ENCODE data around the gene JARID2.
"Not testable (repeated sequence)": the region's sequence is repeated elsewhere in the genome, so short reads cannot be mapped to it uniquely, and the experiment has no call there.

Gene JARID2

DNA sequence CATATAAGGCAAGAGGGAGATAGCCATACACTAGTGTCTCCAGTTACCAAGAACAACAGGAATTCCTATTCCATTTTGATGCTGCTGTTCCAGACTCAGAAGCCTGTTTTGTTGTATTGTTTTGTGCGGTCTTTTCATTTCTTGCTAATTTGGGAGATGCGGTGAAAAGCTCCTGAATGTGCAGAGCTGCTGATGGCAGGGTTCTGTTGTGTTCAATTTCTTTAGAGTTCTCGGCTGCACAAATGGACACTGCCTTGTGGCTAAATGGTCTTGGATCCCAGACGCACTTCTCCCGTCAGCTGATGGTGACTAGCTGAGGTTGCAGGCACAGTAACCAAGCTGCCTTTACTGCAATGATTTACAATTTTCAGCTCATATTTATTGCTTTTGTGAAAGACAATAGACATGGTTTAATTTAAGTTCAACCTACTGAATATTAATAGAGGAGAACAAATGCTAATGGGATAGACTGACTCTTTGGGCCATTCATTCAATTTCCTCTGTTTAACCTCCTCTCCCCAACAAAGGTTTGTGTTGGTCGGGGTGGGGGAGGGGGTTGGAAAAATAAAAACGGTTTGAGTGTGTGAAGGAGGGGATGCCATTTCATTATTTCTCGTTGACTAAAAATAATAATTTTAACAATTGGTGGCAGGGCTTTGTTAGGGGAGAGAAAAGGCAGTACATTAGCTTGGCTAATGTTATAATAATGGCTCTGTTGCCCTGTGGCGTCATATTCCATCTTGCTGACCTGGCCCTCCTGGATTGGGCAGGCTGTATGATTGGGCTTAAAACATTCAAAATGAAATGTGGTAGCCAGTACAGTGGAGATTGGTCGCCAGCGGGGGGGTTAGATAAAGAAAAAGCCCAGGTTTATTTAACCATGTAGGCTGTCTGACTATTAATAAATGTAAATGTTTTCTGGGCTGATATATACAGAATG, 159.5 kb downstream of the JARID2 start:
- no peak for DNase-seq

DNA sequence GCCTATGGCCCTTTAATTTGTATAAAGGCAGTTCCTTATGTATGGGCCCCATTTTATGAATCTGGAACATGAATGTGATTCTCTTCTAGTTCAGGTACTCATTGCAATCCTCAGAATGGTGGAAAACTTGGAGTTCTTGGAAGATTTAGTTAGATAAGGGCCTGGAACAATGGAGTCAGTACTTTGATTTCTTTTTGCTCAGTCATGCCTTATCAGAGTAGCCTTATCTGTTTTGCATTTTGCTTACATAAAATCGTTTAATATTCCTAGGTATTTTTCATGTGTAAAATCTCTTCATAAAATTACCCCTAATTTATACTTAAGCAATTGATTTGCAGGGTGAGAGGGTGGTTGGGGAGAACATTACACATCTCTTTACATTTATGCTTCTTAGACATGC, 160.6 kb downstream of the JARID2 start:
- no peak for DNase-seq

DNA sequence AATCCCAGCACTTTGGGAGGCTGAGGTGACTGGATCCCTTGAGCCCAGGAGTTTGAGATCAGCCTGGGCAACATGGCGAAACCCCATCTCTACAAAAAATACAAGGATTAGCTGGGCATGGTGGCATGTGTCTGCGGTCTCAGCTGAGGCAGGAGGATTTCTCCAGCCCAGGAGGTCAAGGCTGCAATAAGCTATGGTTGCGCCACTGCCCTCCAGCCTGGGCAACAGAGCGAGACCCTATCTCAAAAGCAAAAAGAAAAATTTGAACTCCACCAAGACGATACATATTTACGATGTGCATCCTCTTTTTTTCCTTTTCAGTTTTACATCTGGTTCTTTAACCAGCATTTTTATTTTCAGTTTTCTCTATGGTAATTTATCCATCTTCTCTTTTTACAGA, 162.1 kb downstream of the JARID2 start:
- DNase-seq, result no peak

DNA sequence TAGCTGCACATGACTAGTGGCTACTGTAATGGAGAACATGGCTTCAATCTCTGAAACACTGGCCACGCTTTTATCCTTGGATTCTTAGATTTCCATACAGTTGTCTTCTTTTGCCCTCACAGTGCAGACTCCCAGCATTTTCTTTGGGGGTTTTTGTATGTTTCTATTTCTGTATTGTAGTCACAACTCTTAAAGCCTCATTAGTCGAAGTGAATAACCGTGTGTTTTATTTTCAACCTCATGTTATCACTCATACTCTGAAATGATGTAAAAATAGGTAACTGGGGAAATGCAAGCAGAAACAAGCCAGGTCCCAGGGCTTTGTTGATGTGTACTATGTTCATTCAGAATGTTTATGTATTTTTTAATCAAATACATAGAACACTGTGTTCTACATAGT, 162.9 kb downstream of the JARID2 start:
- no peak for DNase-seq

DNA sequence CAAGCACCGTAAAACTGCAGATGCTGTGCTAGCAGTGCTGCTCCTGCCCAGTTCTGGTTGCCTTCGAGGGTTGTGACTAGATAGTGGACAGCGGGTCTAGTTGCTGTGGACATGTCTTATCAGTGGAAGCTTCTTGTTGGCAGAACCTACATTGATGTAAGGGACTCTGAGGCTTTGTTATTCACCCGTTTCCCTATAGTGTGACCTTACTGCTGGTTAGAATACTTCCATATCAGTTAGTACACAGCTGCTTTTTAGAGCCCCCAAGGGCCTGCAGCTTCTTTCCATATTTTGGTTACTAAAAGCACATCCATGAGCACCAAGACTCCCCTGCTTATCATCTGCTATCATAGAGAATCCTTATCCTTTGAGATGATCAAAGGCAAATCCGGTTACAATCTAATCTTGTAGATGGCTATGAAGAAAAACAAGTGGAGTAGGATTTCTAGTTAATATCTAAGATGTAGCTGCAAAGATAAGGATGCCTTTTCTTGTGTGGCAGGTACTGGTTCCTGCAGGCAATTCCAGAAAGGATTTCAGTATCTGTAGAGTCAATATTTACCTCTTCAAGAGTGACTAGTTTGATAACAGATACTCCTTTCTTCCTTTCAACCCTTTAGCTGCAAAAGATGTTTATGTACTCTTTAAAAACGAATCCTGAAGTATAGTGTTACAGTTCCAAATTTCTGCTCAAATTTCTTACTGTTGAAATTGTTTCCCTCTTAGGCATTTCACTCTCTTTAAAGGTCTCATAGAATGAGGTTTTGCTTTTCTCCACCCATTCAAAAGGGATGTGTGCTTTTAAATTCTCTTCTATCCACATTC, 163.6 kb downstream of the JARID2 start:
- DNase-seq, result no peak

DNA sequence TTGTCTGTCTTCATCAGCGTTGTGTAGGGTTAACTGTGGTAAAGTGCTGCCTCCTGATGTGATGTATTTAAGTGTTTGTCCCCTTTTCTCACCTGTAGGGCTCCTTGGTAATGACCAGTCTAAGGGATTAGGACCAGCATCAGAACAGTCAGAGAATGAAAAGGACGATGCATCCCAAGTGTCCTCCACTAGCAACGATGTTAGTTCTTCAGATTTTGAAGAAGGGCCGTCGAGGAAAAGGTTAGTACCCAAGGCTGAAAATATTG, 164.2 kb downstream of the JARID2 start:
- DNase-seq, result no peak

DNA sequence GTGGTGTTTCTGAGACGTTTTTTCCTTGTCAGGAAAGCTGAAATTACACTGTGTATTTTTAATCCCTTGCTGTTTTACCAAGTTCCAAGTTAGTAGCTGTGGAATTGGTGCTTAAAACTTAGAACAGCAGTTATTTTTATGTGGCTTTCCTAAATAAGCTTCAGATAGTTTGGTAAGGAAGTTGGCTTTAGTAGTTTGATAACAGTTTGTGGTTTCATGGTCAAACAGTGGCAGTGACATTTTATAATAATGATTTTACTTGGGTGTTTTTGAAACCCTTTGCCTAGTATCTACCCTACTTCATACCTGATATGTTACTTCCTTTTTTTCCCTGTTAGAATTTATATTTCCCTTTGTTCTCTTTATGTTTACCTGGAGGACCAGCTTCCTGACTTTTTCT, 164.9 kb downstream of the JARID2 start:
- no peak for DNase-seq

DNA sequence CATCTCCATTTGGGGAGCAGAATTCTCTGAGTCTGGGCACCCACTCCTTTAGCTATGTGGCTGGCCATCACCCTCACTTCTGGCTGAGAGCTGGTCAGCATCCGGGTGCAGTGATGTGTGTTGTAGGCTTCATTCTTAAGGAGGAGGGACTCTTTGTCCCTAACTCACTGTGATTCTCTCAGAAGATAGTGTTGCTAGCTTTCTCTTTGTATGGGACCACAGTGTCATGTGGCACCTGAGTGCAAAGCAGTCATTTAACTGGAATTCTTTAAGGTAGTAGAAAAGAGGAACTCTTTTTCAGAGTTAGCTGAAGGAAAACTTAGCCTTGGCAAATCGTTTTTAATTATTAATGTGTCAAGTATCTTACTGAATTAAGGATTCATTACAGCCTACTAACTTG, 165.9 kb downstream of the JARID2 start:
- DNase-seq, result no peak

DNA sequence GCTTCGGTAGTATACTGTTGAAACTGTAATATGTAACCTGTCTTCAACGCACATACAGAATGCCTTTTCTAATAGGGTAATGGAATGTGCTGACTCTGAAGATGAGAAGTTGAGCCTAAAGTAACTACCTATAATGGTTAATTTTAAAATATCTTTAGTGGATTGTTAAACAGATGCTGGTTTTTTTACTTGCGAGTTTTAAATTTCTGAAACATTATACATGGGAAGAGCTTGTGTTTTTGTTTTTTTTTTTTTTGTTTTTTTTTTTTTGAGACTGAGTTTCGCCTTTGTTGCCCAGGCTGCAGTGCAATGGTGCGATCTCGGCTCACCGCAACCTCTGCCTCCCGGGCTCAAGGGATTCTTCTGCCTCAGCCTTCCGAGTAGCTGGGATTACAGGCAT, 166.9 kb downstream of the JARID2 start:
- DNase-seq, result no peak

DNA sequence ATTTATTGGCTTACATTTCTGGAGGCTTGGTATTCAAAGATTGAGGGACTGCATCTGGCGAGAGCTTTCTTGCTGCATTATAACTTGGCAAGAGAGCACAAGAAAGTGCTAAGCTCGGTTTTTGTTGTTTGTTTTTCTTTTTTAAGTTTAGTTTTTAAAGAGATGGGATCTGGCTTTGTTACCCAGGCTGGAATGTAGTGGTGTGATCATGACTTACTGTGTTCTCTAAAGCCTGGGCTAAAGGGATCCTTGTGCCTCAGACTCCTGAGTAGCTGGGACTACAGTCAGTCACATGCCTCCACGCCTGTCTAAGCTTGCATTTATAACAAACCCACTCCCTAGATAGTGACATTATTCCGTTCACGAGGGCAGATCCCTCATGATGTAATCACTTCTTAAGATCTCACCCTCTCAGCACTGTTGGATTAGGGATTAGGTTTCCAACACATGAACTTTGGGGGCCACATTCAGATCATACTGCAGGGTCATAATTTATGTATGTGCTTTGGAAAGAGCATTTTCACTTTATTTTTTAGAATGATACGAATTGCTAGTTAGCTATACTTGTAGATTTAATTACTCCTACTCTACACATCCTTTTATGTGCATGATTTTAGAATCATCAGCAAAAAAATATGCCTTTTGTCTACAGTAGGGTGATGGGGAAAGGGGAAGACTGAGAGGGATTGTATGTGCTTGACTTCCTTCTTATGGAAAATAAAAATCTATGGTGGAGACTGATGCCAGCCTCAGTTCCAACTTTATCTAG, 167.8 kb downstream of the JARID2 start:
- no peak for DNase-seq

DNA sequence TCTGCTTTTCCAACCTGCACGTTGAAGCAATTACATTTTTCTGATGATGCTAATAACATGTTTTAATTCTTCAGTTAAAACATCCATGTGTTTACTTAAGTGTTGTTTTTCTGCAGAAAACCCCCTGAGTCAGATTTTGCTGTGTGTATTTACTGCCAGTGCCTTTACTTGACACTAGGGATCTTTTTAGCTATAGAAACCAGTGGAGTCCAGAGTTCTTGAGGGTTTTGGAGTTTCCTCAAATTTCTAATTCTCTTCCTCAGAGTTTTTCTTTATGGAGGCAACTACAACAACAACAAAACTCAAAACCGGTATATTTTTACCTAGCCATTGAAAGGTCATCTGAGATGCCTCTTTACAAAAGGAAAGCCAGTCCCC, 168.4 kb downstream of the JARID2 start:
- DNase-seq, result no peak

DNA sequence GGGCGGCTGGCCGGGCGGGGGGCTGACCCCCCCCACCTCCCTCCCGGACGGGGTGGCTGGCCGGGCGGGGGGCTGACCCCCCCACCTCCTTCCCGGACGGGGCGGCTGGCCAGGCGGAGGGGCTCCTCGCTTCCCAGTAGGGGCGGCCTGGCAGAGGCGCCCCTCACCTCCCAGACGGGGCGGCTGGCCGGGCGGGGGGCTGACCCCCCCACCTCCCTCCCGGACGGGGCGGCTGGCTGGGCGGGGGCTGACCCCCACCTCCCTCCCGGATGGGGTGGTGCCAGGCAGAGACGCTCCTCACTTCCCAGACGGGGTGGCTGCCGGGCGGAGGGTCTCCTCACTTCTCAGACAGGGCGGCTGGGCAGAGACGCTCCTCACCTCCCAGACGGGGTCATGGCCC, 169.8 kb downstream of the JARID2 start:
- DNase-seq, result not testable (repeated sequence)

DNA sequence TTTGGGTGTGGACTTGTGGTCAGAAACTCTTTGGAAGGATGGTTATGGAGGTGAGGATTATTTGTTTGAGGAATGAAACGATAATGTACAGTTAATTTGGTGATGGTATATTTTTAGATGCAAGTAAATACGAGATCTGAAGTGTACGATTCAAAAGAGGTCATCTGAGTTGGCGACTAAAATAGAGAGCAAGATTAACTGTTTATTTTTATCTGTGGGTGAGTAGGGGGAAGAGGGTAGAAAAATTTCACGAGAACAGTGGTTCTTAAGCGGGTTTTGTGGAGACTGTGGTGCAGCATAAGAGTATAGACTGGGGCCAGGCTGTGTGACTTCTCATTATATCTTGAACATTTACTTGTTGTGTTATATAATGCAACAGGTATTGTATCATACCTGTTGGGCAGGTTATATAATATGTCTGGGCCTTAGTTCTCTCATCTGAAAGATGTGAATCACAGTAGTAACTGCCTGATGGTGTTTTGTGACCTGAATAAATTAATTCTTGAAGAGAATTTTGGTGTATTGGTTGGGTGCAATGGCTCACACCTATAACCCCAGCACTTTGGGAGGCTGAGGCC, 171.2 kb downstream of the JARID2 start:
- no peak for DNase-seq

DNA sequence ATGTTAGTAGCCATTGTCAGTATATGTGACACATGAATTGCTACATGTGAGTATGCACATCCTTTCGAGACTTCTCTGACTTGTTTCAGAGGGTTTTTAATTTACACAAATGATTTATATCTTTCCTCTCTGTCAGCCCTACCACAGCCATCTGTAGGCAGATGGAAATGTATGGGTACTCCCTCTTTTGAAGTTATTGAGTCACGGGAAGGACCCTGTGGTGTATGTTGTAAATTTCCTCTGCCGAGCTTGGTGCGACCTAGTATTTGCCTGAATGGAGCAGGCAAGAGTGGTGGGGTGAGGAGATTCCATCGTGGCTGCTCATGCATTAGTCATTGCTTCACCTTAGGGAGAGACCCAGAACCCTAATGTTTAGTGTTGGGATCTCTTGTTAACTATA, 171.9 kb downstream of the JARID2 start:
- DNase-seq, result peak; percentile 46

DNA sequence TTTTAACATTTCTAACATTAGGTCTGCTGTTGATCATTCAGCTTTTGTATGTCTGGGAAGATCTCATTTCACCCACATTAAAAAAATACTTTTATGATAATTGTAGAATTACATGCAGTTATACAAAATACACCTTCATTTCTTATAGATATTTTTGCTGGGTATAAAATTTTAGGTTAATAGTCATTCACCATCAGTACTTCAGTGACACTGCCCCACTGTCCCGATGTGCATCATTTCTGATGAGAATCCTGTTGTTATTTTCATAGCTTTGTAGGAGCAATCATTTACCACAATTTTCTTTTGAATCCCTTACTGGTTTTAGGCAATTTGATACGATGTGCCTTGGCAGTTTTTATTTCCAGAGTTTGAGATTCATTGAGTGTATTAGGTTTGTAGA, 173.6 kb downstream of the JARID2 start:
- no peak for DNase-seq

DNA sequence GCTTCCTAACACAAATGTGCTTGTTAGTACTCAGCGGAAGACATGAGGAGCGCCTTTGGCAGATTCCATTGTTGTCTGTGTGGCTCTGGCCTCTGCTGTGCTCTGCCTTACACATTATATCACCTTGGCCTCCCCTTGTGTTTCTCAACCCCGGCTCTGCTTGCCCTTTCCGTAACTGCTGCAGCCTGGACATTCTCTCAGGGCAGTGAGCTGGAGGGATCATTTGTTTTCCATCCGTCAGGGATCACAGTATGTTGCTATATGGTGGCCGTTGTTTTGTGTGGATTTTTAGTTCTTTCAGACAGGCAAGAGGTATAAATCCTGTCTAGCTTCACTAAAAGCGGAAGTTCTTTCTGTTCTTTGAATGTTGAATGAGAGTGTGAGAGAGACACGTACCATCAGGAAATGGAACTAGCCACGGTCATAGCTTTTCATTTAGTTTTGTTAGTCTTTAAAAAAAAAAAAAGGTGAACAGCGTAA, 175.1 kb downstream of the JARID2 start:
- no peak for DNase-seq

DNA sequence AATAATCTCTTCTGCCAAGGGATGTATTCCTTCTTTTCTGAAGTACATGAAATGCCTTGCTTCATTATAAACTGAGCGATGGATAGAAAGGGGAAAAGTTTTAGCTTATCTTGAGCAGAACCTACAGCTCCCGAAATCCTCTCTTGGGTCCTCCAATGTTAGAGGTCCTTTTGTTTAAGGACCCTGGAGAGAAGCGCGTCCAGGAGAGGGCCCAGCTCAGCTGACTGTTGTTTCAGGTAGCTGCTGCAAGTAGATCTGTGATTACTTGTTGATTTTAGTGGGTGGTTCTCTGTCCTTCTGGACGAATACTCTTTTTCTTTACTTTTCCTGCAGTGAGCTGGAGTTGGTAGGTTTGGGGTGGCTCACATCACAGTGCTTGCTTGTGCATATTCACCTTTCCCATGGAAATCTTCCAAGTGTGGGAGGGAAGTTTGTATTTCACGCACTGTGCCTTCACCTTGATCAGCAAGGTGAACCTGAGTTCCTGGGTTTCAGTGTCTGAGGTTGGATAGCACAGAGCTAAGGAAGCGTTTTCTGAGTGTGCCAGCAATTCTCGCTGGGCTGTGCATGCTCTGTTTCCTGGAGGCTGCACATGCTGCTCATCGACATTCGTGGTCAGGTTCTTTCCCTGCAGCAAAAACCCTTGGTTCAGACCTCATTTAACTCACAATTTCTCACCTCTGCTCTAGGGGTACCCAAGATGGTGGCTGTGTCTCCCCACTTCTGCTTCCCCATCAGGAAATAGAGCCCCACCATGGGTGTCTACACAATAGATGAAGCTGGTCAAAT, 176.3 kb downstream of the JARID2 start:
- DNase-seq, result peak; percentile 23

DNA sequence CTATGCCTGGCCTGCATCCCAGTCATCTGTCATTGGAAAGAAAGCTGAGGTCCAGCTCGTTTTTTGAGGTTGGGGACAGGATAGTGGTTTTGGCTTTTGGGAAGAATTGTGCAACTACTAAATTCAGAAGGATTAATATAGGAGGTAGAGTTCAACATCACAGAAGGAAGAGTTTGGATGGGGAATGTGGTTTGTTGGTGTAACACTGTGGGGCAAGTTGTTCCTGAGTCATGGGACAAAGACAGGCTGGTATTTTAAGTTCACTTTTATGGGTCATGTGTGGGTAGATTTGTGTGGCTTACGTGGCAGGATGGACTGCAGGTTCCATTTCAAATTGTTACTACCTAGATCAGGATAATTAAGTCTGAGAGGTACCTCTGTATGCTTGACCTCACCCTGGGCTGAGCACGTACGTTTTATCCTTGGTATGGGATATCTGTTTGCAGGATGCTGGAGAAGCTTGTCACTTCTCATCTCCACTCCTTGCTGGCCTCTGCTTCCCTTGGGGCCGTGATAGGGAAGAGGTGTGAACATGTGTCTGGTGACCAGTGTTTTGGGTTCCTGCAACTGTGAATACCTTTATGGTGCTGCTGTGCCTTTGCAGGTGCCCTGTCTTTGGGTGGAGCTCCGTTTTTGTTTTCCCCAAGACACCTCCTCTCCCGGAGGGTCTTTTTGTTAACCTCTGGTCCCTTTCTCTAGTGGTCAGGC, 177.6 kb downstream of the JARID2 start:
- DNase-seq, result no peak

DNA sequence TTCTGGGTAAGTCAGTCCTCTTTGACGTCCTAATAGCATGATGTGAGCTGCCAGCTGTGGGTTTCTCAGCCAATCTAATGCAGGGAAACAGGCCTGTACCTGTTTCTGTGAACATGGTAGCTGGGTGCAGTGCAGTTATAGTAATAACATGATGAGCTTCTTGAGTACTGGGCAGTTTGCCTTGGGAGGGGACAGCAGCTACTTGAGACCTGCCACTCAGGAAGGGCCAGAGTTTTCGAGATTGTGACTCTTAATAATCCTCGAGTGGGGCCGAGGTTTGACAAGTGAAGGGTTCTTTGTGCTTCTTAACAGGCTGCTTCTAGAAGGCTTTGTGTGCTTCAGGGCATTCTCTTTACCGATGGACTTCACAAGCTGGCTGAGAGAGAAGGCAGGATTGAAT, 180.1 kb downstream of the JARID2 start:
- no peak for DNase-seq

DNA sequence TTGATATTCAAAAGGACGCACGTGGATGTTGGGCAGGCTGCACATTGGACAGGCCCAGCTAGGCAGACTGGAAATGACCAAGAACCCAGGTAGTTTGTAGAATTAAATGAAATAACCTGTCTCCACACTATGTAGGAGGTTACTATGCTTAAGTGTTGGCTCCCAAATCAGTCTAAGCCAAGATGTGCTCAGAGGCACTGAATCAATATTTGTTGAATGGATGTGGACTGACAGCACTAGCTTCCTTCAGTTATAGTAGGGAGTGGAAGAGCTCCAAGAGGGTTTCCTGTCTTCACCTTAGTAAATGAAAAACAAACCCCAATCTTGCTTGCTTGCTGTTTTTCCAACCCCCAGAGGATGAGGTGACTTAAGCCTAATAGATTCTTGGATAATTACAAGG, 180.5 kb downstream of the JARID2 start:
- no peak for DNase-seq

DNA sequence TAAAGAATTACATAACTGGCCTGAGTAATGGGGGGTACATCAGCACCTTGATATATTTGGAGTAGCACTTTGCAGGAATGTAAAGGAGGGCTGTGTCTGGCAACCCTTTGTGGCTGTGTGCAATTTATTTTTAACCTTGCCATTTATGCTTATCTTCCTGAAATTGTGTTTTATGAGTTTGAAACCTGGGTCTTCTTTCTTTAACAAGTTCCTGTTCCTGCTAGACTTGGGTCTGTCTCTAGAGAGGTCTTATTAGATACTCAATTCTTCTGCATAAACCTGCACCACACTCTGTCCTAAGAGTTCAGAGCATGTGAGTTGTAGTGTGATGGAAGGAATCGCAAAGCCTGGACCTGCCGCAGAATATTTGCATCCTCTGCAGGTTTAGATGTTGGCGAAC, 181.0 kb downstream of the JARID2 start:
- no peak for DNase-seq

All from activated naive CD4-positive, alpha-beta T cell treated with Interleukin-2 at 50 U/mL for 16 hours (primary cell).